Vagina (tissue), 2 donors: ENCODE data around the gene RAC2. TPM values are rescaled to one million over a fixed set of nuclear protein-coding genes. Genes with fewer than 3 reads are reported as not detected.
A peak's percentile ranks its signal among the peaks of the same experiment; 100 is the strongest.

Experiments
- DNase-seq, 2 donors: peaks; one replicate each; pipeline ENCODE4 v3.0.0-alpha.2; 2017; ENCODE audit errors: extremely low spot score in 2 of 2
- H3K27ac ChIP-seq: fragments of 200-600 bp; sonication (generic); one replicate; pipeline ENCODE4 v1.5.1; 2019
- H3K27me3 ChIP-seq: fragments of 200-600 bp; sonication (generic); one replicate; pipeline ENCODE4 v1.5.1; 2019
- H3K36me3 ChIP-seq, 2 donors: fragments of 200-600 bp; sonication (generic); one replicate each; pipeline ENCODE4 v1.5.1; 2017 to 2019
- H3K4me1 ChIP-seq: fragments of 200-600 bp; sonication (generic); one replicate; pipeline ENCODE4 v1.5.1; 2019
- H3K4me3 ChIP-seq, 2 donors: fragments of 200-600 bp; sonication (generic); 1 replicate in 1 of 2; 2 replicates in 1 of 2; pipeline ENCODE4 v1.5.1; 2016 to 2019
- H3K9me3 ChIP-seq: fragments of 200-600 bp; sonication (generic); one replicate; pipeline ENCODE4 v1.5.1; 2019
- CTCF ChIP-seq, 3 experiments: fragments of 450-650 bp in 2 of 3; fragments of 200-600 bp in 1 of 3; sonication (generic) in 1 of 3; IDR thresholded peaks; one replicate each; pipeline ENCODE4 v1.5.1; 2017 to 2019; ENCODE audit warnings: antibody characterized with exemption in 3 of 3, mild to moderate bottlenecking in 2 of 3, moderate library complexity in 2 of 3
- POLR2A ChIP-seq, 2 donors: fragments of 450-650 bp; IDR thresholded peaks; one replicate each; pipeline ENCODE4 v1.6.1; 2017; ENCODE audit warnings: antibody characterized with exemption in 2 of 2, mild to moderate bottlenecking in 2 of 2, moderate library complexity in 2 of 2
- POLR2AphosphoS5 ChIP-seq, 2 donors: sonication (generic); formaldehyde crosslinking; IDR thresholded peaks; one replicate each; pipeline ENCODE4 v1.9.0; 2017; ENCODE audit warnings: antibody characterized with exemption in 2 of 2, mild to moderate bottlenecking in 2 of 2, low read depth in 1 of 2; ENCODE audit not compliant: insufficient read depth in 1 of 2
- intact Hi-C: fragments of 100-400 bp; cut with DNase I; formaldehyde crosslinking; loops from one replicate; pipeline ENCODE4 v1.15.1; 2023
- total RNA-seq: library from RNA; depleted of rRNA; stranded (reverse); fragments of >200 nt; gene quantifications from one replicate; pipeline ENCODE4 v1.2.3, GENCODE V29; 2016

The RAC2 gene
- total RNA-seq, 1 donor from 2014 or later = 15.7 TPM

- no peaks in the 10 kb centered on the region for H3K36me3 ChIP-seq
- DNase-seq = no peak
- TF ChIP-seq CTCF (IDR thresholded peaks at IDR 0.05) (no peak), POLR2AphosphoS5 (IDR thresholded peaks at IDR 0.05; ENCODE audit: insufficient read depth in 1 of 2, low read depth in 1 of 2) (no peak), POLR2A (IDR thresholded peaks at IDR 0.05) (no peak)
- intact Hi-C loops = no loop called here
- no peaks in the 10 kb centered on the region for H3K4me1 ChIP-seq
- no peak overlapping the region for H3K4me3 ChIP-seq
- H3K27me3 ChIP-seq = no peaks in the 10 kb centered on the region
- no peak overlapping the region for H3K27ac ChIP-seq
- no peaks in the 10 kb centered on the region for H3K9me3 ChIP-seq
Observed at GRCh38 chr22:37289156-37289735, 45.2 kb upstream of the RAC2 start.

- H3K4me1 ChIP-seq = no peaks in the 10 kb centered on the region
- no peaks in the 10 kb centered on the region for H3K9me3 ChIP-seq
- intact Hi-C loops = no loop called here
- DNase-seq = no peak
- H3K27me3 ChIP-seq = no peaks in the 10 kb centered on the region
- TF ChIP-seq CTCF (IDR thresholded peaks at IDR 0.05) (no peak), POLR2AphosphoS5 (IDR thresholded peaks at IDR 0.05; ENCODE audit: insufficient read depth in 1 of 2, low read depth in 1 of 2) (no peak), POLR2A (IDR thresholded peaks at IDR 0.05) (no peak)
- H3K27ac ChIP-seq = no peak overlapping the region
- no peaks in the 10 kb centered on the region for H3K36me3 ChIP-seq
- H3K4me3 ChIP-seq = no peak overlapping the region
Observed at GRCh38 chr22:37288521-37288920, 44.5 kb upstream of the RAC2 start.

- DNase-seq = no peak
Observed at GRCh38 chr22:37287550-37287951, 43.5 kb upstream of the RAC2 start.

GRCh38 chr22:37285937-37286336 lies 41.9 kb upstream of the RAC2 start:
- H3K4me3 ChIP-seq = no peak overlapping the region
- TF ChIP-seq POLR2AphosphoS5 (IDR thresholded peaks at IDR 0.05; ENCODE audit: insufficient read depth in 1 of 2, low read depth in 1 of 2) (no peak), CTCF (IDR thresholded peaks at IDR 0.05) (no peak), POLR2A (IDR thresholded peaks at IDR 0.05) (no peak)
- H3K27ac ChIP-seq = no peak overlapping the region
- intact Hi-C loops = no loop called here
- DNase-seq = no peak
- no peaks in the 10 kb centered on the region for H3K27me3 ChIP-seq
- no peaks in the 10 kb centered on the region for H3K9me3 ChIP-seq
- no peaks in the 10 kb centered on the region for H3K4me1 ChIP-seq
- no peaks in the 10 kb centered on the region for H3K36me3 ChIP-seq

More at GRCh38 chr22:37287550-37287951, 43.5 kb upstream of the RAC2 start:
- Histone ChIP-seq H3K27me3 (no peaks in the 10 kb centered on the region), H3K36me3 (no peaks in the 10 kb centered on the region), H3K27ac (no peak overlapping the region), H3K4me3 (no peak overlapping the region), H3K4me1 (no peaks in the 10 kb centered on the region), H3K9me3 (no peaks in the 10 kb centered on the region)
- intact Hi-C loops = no loop called here
- TF ChIP-seq POLR2AphosphoS5 (IDR thresholded peaks at IDR 0.05; ENCODE audit: insufficient read depth in 1 of 2, low read depth in 1 of 2) (no peak), CTCF (IDR thresholded peaks at IDR 0.05) (no peak), POLR2A (IDR thresholded peaks at IDR 0.05) (no peak)

GRCh38 chr22:37284805-37285355 lies 40.8 kb upstream of the RAC2 start:
- Histone ChIP-seq H3K4me1 (no peaks in the 10 kb centered on the region), H3K4me3 (peak overlapping the region in 1 of 2 donors; percentile 32), H3K27ac (no peak overlapping the region), H3K27me3 (no peaks in the 10 kb centered on the region), H3K9me3 (no peaks in the 10 kb centered on the region), H3K36me3 (no peaks in the 10 kb centered on the region)
- TF ChIP-seq POLR2A (IDR thresholded peaks at IDR 0.05) (no peak), POLR2AphosphoS5 (IDR thresholded peaks at IDR 0.05; ENCODE audit: insufficient read depth in 1 of 2, low read depth in 1 of 2) (peak in 1 of 2 donors; percentile 38), CTCF (IDR thresholded peaks at IDR 0.05) (no peak)
- intact Hi-C loops = no loop called here
- DNase-seq = no peak
